Caco-2 (cell line): ENCODE results near the gene TRAF2. TPM values are rescaled to one million over a fixed set of nuclear protein-coding genes. Genes with fewer than 3 reads are reported as not detected.
"Not testable (repeated sequence)": the region's sequence is repeated elsewhere in the genome, so short reads cannot be mapped to it uniquely, and the experiment has no call there.

ENCODE experiments used
- Bru-seq: library from RNA; stranded (reverse); fragments of 400-500 nt; gene quantifications from one replicate; lab custom pipeline; 2021; lab: Mats Ljungman, UMichigan
- BruChase-seq, 2 experiments: library from RNA; stranded (reverse); fragments of 400-500 nt; gene quantifications; one replicate each; lab custom pipeline; 2021; lab: Mats Ljungman, UMichigan
- BruUV-seq: library from RNA; stranded (reverse); fragments of 400-500 nt; replicated peaks from 2 replicates; lab custom pipeline; 2021; lab: Mats Ljungman, UMichigan
- CTCF ChIA-PET: fragments of 300-600 bp; sonication (Branson Sonifier 250); formaldehyde crosslinking; loops from one replicate; lab custom pipeline; 2022; ENCODE audit warnings: antibody characterized with exemption; lab: Charles Lee
- POLR2A ChIA-PET: fragments of 300-600 bp; sonication (Branson Sonifier 250); formaldehyde crosslinking; loops from one replicate; lab custom pipeline; 2022; ENCODE audit warnings: antibody characterized with exemption; lab: Charles Lee
- DNase-seq, 2 experiments: peaks; one replicate each; pipeline versions ENCODE4 v3.0.0 to v3.0.0-alpha.2; 2020 to 2022
- H3K27me3 ChIP-seq: replicated peaks from 2 replicates; pipeline ENCODE4 v1.6.0; 2011; ENCODE audit warnings: low read length; ENCODE audit not compliant: control insufficient read depth, insufficient read depth
- H3K36me3 ChIP-seq: 2 replicates; pipeline ENCODE4 v1.5.1; 2011; ENCODE audit warnings: low read length; ENCODE audit not compliant: control insufficient read depth, insufficient read depth
- H3K4me1 ChIP-seq: fragments of 250-450 bp; sonication (Bioruptor Pico); 2 replicates; pipeline ENCODE4 v1.5.1; 2020; ENCODE audit warnings: mild to moderate bottlenecking
- H3K4me3 ChIP-seq: 2 replicates; pipeline ENCODE4 v1.5.1; 2011; ENCODE audit warnings: low read depth, mild to moderate bottlenecking, control low read depth, low read length
- H3K9me3 ChIP-seq: fragments of 250-450 bp; sonication (Bioruptor Pico); 2 replicates; pipeline ENCODE4 v1.5.1; 2020; ENCODE audit warnings: mild to moderate bottlenecking, moderate library complexity
- H3K27ac Mint-ChIP-seq: one replicate; pipeline ENCODE4 v1.8.0; 2022; ENCODE audit warnings: mixed read lengths; ENCODE audit not compliant: unreplicated experiment
- H3K27me3 Mint-ChIP-seq: one replicate; pipeline ENCODE4 v1.8.0; 2022; ENCODE audit warnings: mixed read lengths; ENCODE audit not compliant: insufficient read depth, unreplicated experiment
- H3K36me3 Mint-ChIP-seq: one replicate; pipeline ENCODE4 v1.8.0; 2022; ENCODE audit warnings: mild to moderate bottlenecking, mixed read lengths; ENCODE audit not compliant: insufficient read depth, unreplicated experiment
- H3K4me1 Mint-ChIP-seq: one replicate; pipeline ENCODE4 v1.8.0; 2022; ENCODE audit warnings: low read depth, mixed read lengths; ENCODE audit not compliant: unreplicated experiment
- H3K4me3 Mint-ChIP-seq: one replicate; pipeline ENCODE4 v1.8.0; 2022; ENCODE audit warnings: mild to moderate bottlenecking, moderate library complexity, mixed read lengths; ENCODE audit not compliant: unreplicated experiment
- H3K9me3 Mint-ChIP-seq: one replicate; pipeline ENCODE4 v1.8.0; 2022; ENCODE audit warnings: mixed read lengths; ENCODE audit not compliant: unreplicated experiment
- intact Hi-C: fragments of 100-400 bp; cut with micrococcal nuclease; formaldehyde crosslinking; loops from one replicate; pipeline ENCODE4 v1.10.0; 2022; ENCODE audit not compliant: unreplicated experiment
- long read RNA-seq: library from polyadenylated mRNA; stranded (forward); transcript quantifications from one replicate; pipeline ENCODE4 v2.0.0, GENCODE V29; 2022
- total RNA-seq: library from RNA; stranded (reverse); gene quantifications from 2 replicates; pipeline ENCODE4 v1.2.3, GENCODE V29; 2022
- TF ChIP-seq, protein P1 (sequence below), 2 experiments: fragments of 200-600 bp in 1 of 2; IDR thresholded peaks; 1 replicate in 1 of 2; 2 replicates in 1 of 2; pipeline versions ENCODE4 v1.5.1 to v1.8.0; 2011 to 2022; ENCODE audit warnings: antibody characterized with exemption in 1 of 2, control low read depth in 1 of 2, inconsistent platforms in 1 of 2, low read depth in 1 of 2, low read length in 1 of 2, mild to moderate bottlenecking in 1 of 2, moderate library complexity in 1 of 2; ENCODE audit not compliant: insufficient read depth in 1 of 2, severe bottlenecking in 1 of 2, unreplicated experiment in 1 of 2

Gene TRAF2
- total RNA-seq (41.7 and 50.0 TPM in 2 replicates), Bru-seq, nascent RNA (percentile 62 among the genes with signal in this experiment), BruChase-seq, experiment 1, labeled RNA remaining after a 2-hour chase (percentile 69 among the genes with signal in this experiment), BruChase-seq, experiment 2, labeled RNA remaining after a 6-hour chase (percentile 73 among the genes with signal in this experiment)
- long read RNA-seq, transcript TRAF2-201 (11 exons, 2,264 nt) = major isoform, 42 of 67 reads
- long read RNA-seq, partial matches to known transcripts = 15 of 67 reads
- long read RNA-seq, other reads (novel, unspliced or antisense) = 10 of 67 reads

- BruUV-seq = no TSS peak
- H3K36me3 Mint-ChIP-seq = peaks cover 9% of the 10 kb centered on the region
- DNase-seq = peak; percentile 99
- Histone ChIP-seq H3K4me3 (peak within 1 kb of the TSS; percentile 95), H3K36me3 (no peaks in the 10 kb centered on the region; the same call in none of the 2 replicates), H3K4me1 (peaks cover 27% of the 10 kb centered on the region), H3K9me3 (no peaks in the 10 kb centered on the region), H3K27me3 (no peaks in the 10 kb centered on the region)
- intact Hi-C loops = no loop called here
- no peaks in the 10 kb centered on the region for H3K27me3 Mint-ChIP-seq
- H3K27ac Mint-ChIP-seq = peak within 1 kb of the TSS; percentile 90
- no peaks in the 10 kb centered on the region for H3K9me3 Mint-ChIP-seq
- POLR2A ChIA-PET = interaction anchor here (0.6 to 1.3 kb wide), 6 partner anchors 39 to 303 kb away, joined by 3 to 6 read pairs (median 4); partner anchors contain the start of genes PAXX and SSNA1
- peak within 1 kb of the TSS; percentile 94 for H3K4me3 Mint-ChIP-seq
- TF ChIP-seq, protein P1, sequence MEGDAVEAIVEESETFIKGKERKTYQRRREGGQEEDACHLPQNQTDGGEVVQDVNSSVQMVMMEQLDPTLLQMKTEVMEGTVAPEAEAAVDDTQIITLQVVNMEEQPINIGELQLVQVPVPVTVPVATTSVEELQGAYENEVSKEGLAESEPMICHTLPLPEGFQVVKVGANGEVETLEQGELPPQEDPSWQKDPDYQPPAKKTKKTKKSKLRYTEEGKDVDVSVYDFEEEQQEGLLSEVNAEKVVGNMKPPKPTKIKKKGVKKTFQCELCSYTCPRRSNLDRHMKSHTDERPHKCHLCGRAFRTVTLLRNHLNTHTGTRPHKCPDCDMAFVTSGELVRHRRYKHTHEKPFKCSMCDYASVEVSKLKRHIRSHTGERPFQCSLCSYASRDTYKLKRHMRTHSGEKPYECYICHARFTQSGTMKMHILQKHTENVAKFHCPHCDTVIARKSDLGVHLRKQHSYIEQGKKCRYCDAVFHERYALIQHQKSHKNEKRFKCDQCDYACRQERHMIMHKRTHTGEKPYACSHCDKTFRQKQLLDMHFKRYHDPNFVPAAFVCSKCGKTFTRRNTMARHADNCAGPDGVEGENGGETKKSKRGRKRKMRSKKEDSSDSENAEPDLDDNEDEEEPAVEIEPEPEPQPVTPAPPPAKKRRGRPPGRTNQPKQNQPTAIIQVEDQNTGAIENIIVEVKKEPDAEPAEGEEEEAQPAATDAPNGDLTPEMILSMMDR (IDR thresholded peaks at IDR 0.05; ENCODE audit: insufficient read depth in 1 of 2, low read depth in 1 of 2, low read length in 1 of 2, severe bottlenecking in 1 of 2, unreplicated experiment in 1 of 2) = no peak
- CTCF ChIA-PET = interaction anchor here (0.6 kb wide), 1 partner anchor 337 kb away, joined by 3 read pairs; no protein-coding TSS in a partner anchor
- H3K4me1 Mint-ChIP-seq = no peaks in the 10 kb centered on the region
Observed at GRCh38 chr9:136885950-136886578, at the start of gene TRAF2. Gene TRAF2 (plus strand): TSS chr9:136886516. CDS start chr9:136898741, 12,225 bp downstream.

- no peaks in the 10 kb centered on the region for H3K9me3 Mint-ChIP-seq
- Histone ChIP-seq H3K36me3 (peaks cover 1% of the 10 kb centered on the region), H3K4me1 (peaks cover 16% of the 10 kb centered on the region), H3K27me3 (no peaks in the 10 kb centered on the region), H3K9me3 (no peaks in the 10 kb centered on the region), H3K4me3 (no peak overlapping the region)
- no peak overlapping the region for H3K27ac Mint-ChIP-seq
- H3K4me1 Mint-ChIP-seq = peaks cover 8% of the 10 kb centered on the region
- ChIA-PET POLR2A (no interaction called here), CTCF (no interaction called here)
- H3K4me3 Mint-ChIP-seq = no peak overlapping the region
- TF ChIP-seq, protein P1 (IDR thresholded peaks at IDR 0.05; ENCODE audit: insufficient read depth in 1 of 2, low read depth in 1 of 2, low read length in 1 of 2, severe bottlenecking in 1 of 2, unreplicated experiment in 1 of 2) = no peak
- peaks cover 80% of the 10 kb centered on the region for H3K36me3 Mint-ChIP-seq
- no peaks in the 10 kb centered on the region for H3K27me3 Mint-ChIP-seq
- BruUV-seq = no TSS peak
- intact Hi-C loops = no loop called here
- DNase-seq = no peak
Observed at GRCh38 chr9:136837146-136837855, 49.0 kb upstream of the TRAF2 start.

- peaks cover 20% of the 10 kb centered on the region for H3K4me1 ChIP-seq
- H3K4me3 Mint-ChIP-seq, H3K27ac Mint-ChIP-seq, POLR2A ChIA-PET, intact Hi-C loops, H3K9me3 ChIP-seq, H3K36me3 ChIP-seq, DNase-seq, H3K4me3 ChIP-seq, H3K27me3 Mint-ChIP-seq, H3K4me1 Mint-ChIP-seq, H3K27me3 ChIP-seq, CTCF ChIA-PET, BruUV-seq, H3K9me3 Mint-ChIP-seq: not testable (repeated sequence)
- H3K36me3 Mint-ChIP-seq = peaks cover 81% of the 10 kb centered on the region
Observed at GRCh38 chr9:136837856-136838277, 48.4 kb upstream of the TRAF2 start.
